GM19240 (cell line): ENCODE results near the gene FNDC3A.
"Not testable (repeated sequence)": the region's sequence is repeated elsewhere in the genome, so short reads cannot be mapped to it uniquely, and the experiment has no call there.

Experiments used
- DNase-seq: peaks from one replicate; pipeline ENCODE4 v3.0.0; 2011; ENCODE audit warnings: low spot score; ENCODE audit not compliant: insufficient read length

FNDC3A gene

DNA sequence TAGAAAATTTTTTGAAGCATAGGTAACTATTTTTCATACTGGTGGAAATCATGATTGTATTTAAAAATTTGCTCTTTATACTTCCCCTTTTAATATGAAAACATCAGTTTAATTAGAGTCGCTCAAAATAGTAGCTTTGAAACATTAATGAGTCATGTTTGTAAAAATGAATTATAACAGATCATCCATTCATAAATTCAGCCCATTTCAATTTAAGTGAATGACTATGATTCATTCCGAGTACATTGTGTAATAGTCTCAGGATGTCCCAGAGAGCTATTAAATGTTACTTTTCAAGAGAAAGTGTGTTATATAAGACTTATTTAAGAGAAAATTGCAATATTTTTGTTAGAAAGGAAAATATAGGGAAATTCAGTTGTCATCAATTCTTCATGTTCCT, 111.0 kb downstream of the FNDC3A start:
- no peak for DNase-seq

DNA sequence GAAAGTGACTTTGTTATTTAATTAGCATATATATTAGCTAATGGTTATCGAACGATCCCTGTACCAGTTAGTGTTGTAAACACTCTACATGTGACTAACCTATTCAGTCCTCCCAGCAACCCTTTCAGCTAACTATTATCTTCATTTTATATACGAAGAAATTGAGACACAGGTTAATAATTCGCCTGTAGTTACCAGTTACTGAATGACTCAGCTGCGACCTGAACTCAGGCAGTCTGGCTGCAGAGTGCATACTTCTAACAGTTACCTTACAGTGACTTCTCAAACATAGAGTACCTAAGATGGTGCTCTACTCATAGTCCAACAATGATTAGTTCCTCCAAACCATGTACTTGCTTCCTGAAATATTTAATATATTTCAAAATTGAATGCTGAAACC, 117.7 kb downstream of the FNDC3A start:
- no peak for DNase-seq

DNA sequence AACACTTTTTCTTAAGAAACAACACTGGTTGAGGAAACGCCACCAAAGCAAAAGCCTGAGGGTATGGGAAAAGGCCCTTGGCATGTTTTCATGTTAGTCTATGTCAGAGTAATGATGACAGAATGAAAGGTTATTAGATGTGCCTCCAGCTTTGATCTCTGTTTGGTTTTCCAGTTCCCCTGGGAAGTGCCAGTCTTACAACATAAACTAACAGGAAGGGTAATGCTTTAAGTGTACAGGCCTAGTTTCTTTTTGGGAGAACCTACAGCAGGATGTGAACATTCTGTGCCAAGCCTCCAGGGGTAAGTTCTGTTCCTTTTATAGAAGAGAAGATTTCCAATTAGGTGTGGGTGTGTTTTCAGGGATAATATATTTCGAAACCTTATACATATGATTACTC, 121.7 kb downstream of the FNDC3A start:
- DNase-seq = no peak

DNA sequence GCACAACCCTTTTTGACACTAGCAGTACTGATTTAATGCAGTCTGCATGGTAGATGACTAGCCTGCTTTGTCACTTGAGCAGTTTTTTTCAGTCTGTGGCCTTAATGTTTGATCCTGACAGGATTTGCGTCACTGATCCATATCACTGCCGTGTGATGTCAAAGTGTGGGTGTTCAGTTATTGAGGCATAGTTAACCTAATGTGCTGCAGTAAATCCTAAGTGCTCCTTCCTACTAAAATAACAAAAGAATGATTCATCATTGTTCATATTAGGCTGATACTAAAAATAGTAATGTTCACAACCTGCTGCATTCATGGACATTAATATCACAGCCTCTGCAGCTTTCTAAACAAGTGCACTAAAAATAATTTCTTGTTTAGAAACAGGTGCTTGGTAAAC, 122.5 kb downstream of the FNDC3A start:
- no peak for DNase-seq

DNA sequence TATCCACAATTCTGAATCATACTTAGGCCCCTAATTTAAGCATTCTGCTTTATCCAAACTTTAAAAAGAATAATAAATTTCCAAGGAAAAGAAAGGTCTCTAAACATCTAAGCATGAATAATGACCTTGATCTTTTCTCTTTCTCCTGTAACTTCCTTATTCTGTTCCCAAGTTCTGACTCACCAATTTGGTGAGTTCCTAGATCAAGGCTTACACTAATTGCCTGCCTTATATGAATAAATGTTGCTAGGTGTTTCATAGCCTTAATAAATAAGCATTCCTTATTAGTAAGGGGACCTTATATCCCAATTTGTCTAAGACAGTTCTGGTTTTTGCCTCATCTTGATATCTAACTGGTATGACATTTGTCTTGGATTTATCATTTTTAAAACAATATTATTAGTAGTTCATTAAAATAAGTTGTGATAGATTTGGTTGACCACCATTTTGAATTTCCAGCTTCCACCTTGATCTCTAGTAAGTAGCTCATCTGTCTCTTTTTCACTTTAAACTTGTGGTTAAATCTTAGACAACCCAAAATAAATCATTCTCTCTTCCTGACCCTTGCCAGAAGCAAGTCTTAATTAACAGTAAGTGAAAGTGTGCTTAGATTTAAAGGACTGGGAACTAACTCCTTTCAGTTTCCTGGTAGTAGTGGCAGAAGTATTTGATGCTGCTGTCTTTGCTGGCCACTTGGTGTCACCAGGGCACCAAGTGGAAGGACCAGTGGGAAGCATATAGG, 123.2 kb downstream of the FNDC3A start:
- no peak for DNase-seq

DNA sequence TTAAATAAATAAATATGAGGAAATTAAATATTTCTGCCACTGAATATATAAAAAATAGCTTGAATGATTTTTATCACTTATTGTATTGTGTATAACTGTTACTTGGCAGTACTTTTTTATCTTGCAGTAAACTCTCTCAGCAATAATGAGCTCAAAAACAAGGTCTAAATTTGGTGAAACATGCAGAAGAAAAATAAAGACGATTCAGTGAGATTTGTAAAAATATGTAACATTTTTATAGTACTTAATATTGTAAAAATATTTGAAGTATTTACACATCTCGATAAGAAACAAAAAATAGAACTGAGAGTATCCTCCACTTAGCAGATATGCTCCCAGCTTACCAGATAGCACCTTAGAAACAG, 123.8 kb downstream of the FNDC3A start:
- no peak for DNase-seq

DNA sequence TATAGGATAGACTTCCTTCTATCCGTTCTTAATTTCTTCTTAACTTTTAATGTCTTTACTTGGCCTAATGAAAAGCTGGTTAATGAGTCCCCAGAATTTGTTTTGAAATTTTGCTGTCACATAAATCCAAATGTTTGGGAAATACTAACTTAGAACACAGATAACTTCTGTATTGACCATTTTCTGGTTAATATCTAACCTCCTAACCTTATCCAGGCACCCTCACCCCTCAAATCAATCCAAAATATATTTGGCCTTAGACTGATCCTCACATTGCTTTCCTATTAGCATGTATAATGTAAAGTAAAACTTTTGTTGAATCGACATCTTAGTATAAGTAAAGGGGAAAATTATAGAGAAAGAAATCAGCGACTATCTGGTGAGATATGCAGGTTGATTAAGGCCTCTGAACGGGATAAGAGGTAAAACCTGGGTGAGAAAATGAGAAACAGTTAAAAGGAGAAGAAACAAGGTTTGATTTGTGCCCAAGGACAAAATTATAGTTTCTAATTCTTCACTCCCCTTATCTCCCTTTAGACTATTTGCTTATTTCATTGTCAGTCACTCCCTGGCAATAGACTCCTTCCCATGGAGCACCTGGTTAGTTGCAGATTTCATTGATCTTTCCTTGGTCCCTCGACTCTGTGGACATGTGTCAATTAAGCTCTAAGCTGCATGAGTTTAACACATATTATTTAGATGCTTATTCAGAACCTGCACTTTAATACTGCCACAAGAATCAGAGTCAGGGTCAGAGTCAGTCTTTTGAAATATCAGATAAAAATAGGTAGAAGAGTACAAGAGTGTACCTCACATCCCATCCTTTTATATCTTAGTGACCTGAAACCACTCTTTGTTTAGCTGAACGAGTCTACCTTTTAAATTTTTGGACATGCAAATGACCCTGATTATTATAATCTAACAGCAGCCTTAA, 125.2 kb downstream of the FNDC3A start:
- DNase-seq = no peak

DNA sequence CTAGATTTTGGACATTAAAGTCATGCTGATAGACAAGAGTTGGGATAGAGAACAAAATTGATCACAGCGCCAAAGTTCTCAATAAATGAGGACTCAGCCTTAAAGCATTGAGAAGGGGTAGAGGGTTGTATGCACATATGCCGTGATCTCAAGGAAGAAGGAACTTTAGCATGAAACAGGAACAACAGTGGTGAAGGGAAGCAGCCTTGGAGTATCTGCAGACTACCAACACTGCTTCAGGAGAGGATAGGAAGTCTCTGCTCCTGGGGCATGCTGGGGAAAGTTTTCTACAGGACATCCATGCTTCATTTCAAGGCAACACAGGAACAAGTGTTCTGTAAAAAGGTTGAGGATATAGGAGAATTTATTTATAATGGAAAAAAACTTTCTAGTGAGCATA, 132.5 kb downstream of the FNDC3A start:
- no peak for DNase-seq

DNA sequence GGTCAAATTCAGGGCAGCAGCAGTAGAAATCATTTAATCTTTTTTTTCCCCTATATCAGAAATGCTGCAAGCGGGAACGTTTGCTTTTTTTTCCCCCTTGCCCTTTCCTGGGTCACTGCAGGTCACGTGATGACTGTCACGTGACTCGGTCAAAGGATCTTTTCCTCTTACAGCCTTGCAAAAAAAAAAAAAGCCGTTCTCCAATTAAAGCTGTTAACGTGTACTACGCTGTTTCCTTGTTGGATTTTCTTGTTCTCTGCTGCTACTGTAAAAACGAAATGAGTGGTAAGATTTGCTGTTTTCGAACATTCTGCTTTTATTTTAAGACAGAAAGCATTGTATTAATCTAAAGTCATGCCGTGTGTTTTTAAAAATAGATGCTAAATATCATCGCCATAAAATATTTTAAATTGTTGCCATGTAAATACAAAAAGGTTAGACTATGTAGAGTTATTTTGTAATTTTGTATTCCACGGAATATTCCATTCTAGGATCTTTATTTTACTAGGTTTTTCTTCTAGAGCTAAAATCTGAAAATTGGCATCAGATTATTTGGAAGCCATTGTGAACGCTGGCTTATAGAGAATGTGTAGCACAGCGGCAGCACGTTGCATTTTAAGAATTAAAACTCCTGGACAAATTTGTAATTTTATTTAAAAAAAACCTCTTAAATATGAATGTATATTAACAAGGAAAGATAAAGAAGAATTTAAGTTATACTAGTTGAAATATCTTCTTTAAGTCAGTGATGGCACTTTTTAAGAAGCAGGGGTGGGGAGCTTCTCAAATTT, 134.6 kb downstream of the FNDC3A start:
- DNase-seq = peak; percentile 35

DNA sequence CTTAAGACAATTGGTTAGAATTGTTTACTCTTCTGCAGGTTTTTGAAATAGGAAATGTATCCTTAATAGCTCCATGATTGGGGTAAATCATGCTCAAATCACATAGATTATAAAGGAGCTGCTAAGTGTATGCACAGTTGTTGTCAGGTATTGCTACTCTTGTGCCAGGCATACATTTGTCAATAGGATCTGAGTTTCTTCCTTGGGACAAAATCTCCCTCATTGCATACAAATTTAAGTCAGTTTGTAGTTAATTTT, 135.1 kb downstream of the FNDC3A start:
- no peak for DNase-seq

DNA sequence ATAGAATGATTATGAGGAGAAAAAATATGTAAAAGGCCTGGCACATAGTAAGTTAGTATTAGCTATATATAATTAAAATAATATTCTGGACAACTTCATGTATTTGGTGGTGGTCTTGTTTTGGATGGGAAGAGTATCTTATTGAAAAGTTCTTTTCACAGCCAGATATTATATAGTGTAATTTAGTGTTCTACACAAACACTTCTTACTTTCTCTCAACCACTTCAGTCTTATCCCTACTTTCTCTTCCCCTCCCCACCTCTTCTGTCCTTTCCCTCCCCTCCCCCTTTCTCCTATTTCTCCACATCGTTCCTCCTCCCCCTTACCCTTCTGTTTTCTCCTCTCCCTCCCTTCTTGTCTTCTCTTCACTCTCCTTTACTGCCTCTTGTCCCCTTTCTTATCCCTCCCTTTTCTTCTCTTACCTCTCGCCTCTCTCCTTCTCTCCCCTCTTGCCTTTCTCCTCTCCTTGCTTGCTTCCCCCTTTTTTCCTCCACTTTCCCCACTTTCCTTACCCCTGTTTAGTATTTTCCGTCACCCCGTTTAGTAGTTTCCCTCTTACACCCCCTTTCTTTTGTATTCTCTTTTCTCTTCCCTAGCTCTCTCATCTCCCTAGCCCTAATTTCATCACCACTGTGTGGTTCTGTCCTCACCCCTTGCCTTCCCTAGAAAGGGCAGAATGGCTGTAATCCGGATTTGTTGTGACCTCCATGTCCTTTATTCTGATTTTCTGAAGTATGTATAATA, 137.2 kb downstream of the FNDC3A start:
- no peak for DNase-seq

DNA sequence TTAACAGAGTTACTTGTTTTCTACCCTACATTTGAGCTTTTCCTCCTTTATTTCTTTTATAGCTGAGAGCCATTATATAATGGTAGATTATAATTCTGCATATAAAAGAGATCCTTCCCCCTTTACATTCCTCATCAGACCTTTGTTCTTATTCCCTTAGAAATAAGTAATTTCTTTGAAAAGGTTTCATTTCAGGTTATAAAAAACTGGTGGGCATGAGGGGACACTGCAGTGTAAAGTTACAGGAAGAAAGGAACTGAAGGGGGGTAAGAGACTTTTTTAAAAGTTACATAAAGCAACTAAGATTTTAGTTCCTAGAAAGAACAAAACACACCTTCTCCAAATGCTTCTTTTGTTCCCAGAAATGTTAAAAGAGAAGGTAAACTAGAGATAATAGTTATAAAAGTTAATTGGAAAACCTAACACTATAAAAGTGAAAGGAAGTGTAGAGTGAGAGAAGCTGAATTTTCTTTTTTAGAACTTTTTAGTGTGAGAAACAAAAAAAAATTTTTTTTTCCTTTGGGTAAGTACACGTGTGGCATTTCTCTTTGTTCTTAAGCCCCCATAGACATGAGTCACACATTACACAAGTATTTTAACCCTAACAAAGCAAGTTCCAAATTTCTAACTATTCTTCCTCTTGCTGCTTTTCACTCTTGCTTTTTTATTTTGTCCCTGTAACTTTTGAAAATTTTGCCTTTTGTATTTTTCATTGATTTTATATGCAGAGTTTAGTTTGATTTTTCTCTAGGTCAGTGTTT, 138.0 kb downstream of the FNDC3A start:
- no peak for DNase-seq

DNA sequence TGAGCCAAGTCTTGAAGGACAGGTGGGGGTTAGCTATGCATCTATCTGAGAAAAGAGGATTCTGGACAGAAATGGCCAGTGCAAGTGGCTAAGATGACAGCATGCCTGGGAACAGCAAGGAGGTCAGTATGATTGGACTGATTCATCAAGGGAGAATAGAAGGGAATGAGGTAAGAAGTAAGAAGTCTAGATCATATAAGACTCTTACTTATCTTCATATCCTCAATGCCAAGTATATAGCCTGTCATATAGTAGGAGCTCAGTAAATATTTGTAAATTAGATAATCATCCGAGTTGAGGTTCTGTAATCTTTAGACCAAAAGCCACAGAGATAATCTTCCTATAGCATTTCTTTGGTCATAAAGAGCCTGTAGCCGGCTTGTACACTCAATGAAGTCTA, 141.2 kb downstream of the FNDC3A start:
- DNase-seq = no peak

DNA sequence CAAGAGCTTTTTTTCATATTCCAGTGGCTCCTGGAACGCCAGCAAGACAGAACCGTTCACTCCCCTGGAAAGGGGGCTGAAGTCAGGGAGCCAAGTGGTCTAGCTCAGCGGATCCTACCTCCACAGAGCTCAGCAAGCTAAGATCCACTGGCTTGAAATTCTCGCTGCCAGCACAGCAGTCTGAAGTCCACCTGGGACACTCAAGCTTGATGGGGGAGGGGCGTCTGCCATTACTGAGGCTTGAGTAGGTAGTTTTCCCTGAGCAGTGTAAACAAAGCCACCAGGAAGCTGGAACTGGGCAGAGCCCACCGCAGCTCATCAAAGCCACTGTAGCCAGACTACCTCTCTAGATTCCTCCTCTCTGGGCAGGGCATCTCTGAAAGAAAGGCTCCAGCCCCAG, 142.7 kb downstream of the FNDC3A start:
- DNase-seq = not testable (repeated sequence)

DNA sequence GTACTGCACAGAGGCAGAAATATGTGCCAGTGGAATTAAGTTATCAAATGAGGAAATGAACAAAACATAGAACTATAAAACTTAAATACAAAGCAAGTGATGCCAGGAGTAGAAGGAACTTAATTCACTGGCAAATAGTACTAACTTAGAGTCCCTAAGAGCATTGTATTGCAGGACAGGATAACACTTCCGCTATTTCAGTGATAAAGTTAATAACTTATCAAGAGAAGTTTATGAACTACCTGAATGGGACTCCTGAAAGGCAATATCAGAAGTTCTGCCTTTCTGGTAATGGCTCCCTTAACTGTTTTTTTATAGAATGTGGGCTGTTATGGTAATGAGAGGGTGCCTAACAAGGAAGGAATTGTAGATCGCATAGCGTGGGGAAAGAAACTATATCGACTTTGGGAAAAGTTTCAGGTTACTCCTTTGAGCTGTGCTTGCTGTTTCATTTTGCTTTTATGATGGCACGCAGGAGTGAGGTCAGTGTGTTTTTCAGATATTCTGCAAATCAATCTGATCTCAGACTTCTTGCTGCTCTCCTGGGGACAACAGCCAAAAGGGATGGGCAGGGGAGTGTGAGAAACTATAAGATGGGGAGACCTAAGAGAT, 149.1 kb downstream of the FNDC3A start:
- DNase-seq = no peak

DNA sequence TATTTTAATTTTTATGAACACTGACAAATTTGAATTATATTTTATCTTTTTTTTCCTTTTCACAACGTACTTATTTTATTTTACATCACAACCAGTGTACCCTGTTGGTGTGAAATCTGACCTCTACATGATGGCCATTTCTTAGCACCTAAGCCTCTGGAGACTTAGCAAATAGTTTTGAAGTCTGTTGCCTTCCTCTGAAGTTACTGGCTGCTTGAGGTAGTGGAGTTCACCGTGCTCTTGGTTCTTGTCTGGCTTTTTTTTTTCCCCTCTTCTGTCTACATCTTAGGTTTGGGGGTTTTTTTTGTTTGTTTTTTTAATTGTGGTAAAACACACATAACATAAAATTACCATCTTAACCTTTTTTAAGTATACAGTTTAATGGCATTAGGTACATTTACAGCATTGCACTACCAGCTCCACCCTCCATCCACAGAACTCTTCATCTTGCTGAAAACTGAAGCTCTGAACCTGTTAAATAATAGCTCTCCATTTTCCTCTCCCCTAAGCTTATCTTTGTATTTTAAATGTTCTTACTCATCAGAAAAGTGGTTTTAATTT, 150.3 kb downstream of the FNDC3A start:
- DNase-seq = no peak

DNA sequence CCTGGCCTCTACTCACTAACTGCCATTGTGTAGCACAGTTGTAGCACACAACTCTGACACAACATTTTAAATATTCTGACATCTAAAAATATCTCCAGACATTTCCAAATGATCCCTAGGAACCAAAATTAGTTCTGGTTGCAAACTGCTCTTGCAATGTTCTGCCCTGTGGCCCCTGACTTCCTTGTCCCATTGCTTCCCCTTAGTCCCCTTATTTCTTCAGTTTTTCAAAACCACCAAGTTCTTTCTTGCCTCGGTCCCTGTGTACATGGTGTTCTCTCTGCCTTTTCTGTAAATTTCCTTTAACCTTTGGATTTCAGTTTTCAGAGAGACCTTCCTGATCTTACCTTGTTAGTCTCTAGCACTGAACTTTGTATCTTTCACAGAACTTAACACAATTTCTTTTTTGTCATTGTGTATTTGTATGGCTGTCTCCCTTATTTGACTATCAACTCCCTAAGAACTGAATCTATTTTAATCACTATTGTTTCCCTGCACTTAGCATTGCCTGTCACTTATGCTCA, 156.8 kb downstream of the FNDC3A start:
- DNase-seq = no peak

DNA sequence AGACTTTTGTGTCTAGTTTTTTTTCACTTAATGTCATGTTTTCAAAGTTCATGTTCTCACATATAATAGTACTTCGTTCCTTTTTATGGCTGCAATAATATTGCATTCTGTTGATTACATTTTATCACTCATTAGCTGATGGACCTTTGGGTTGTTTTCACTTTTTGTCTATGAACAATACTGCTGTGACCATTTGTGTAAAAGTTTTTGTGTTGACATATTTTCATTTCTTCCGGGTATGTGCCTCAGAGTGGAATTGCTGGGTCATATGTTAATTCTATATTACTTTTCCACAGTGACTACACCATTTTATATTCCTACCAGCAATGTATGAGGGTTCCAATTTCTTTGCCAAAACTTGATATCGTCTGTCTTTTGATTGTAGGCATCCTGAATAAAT, 158.6 kb downstream of the FNDC3A start:
- no peak for DNase-seq

DNA sequence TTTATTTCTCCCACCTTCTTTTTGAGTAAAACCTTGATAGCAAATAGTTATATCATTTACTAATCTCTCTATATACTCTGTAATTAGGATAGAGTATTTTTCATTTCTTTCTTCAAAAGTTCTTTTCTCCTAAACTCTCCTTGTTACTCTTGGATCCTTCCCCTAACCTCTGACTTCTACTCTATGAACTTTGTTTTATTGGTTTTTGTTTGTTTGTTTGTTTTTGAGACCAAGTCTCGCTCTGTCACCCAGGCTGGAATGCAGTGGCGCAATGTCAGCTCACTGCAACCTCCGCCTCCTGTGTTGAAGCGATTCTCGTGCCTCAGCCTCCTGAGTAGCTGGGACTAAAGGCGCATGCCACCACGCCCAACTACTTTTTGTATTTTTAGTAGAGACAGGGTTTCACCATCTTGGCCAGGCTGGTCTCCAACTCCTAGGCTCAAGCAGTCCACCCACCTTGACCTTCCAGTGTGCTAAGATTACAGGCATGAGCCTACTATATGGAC, 161.5 kb downstream of the FNDC3A start:
- not testable (repeated sequence) for DNase-seq
